WTC11 (cell line): ENCODE measurements around the gene FANCM. TPM values are rescaled to one million over a fixed set of nuclear protein-coding genes. Genes with fewer than 3 reads are reported as not detected.

Experiments used
- ATAC-seq: fragments of 200-7000 bp; cut with Tn5 transposase; 2 replicates; pipeline ENCODE4 v1.10.0; 2021; ENCODE audit warnings: mild to moderate bottlenecking, moderate library complexity
- CTCF ChIA-PET: fragments of 300-600 bp; sonication (Branson Sonifier 250); formaldehyde crosslinking; loops from one replicate; lab custom pipeline; 2021; ENCODE audit warnings: antibody characterized with exemption; lab: Charles Lee
- POLR2A ChIA-PET: fragments of 350-600 bp; sonication (Branson Sonifier 250); formaldehyde crosslinking; loops from one replicate; lab custom pipeline; 2021; ENCODE audit warnings: antibody characterized with exemption; lab: Charles Lee
- DNase-seq: peaks from one replicate; pipeline ENCODE4 v3.0.0; 2021; ENCODE audit warnings: low spot score
- H3K27ac Mint-ChIP-seq: 2 replicates; pipeline ENCODE4 v1.8.0; 2021; ENCODE audit warnings: mixed read lengths
- H3K27me3 Mint-ChIP-seq: 2 replicates; pipeline ENCODE4 v1.8.0; 2021; ENCODE audit warnings: low read depth, mild to moderate bottlenecking, moderate library complexity, mixed read lengths
- H3K36me3 Mint-ChIP-seq: 2 replicates; pipeline ENCODE4 v1.8.0; 2021; ENCODE audit warnings: mixed read lengths
- H3K4me1 Mint-ChIP-seq: 2 replicates; pipeline ENCODE4 v1.8.0; 2022; ENCODE audit warnings: mixed read lengths
- H3K4me3 Mint-ChIP-seq: 2 replicates; pipeline ENCODE4 v1.8.0; 2021; ENCODE audit warnings: mild to moderate bottlenecking, moderate library complexity, mixed read lengths
- H3K9me3 Mint-ChIP-seq: 2 replicates; pipeline ENCODE4 v1.8.0; 2021; ENCODE audit warnings: mixed read lengths
- AR ChIP-seq: fragments of 250-450 bp; sonication (Bioruptor Pico); IDR thresholded peaks from 2 replicates; pipeline ENCODE4 v1.9.0; 2021; ENCODE audit warnings: mild to moderate bottlenecking
- ARID4B ChIP-seq: sonication (generic); formaldehyde crosslinking; IDR thresholded peaks from 2 replicates; pipeline ENCODE4 v1.8.0; 2023; ENCODE audit warnings: missing genetic modification reagents, mild to moderate bottlenecking, borderline replicate concordance
- E2F4 ChIP-seq: sonication (generic); formaldehyde crosslinking; IDR thresholded peaks from 2 replicates; pipeline ENCODE4 v1.8.1; 2022; ENCODE audit warnings: low read depth, mild to moderate bottlenecking, moderate library complexity, missing genetic modification reagents, borderline replicate concordance
- ESRRA ChIP-seq: sonication (generic); formaldehyde crosslinking; IDR thresholded peaks from 2 replicates; pipeline ENCODE4 v1.8.1; 2022; ENCODE audit warnings: mild to moderate bottlenecking, missing genetic modification reagents, borderline replicate concordance
- FOXJ3 ChIP-seq: sonication (generic); formaldehyde crosslinking; IDR thresholded peaks from 2 replicates; pipeline ENCODE4 v1.9.0; 2021; ENCODE audit warnings: missing genetic modification reagents, mild to moderate bottlenecking, borderline replicate concordance
- FOXK1 ChIP-seq: sonication (generic); formaldehyde crosslinking; IDR thresholded peaks from 2 replicates; pipeline ENCODE4 v1.8.0; 2022; ENCODE audit warnings: mild to moderate bottlenecking, moderate library complexity, missing genetic modification reagents
- FOXP4 ChIP-seq: sonication (generic); formaldehyde crosslinking; IDR thresholded peaks from 2 replicates; pipeline ENCODE4 v1.8.0; 2022; ENCODE audit warnings: mild to moderate bottlenecking, missing genetic modification reagents
- GABPB1 ChIP-seq: sonication (generic); formaldehyde crosslinking; IDR thresholded peaks from 2 replicates; pipeline ENCODE4 v1.8.1; 2023; ENCODE audit warnings: mild to moderate bottlenecking, missing genetic modification reagents
- IRF1 ChIP-seq: sonication (generic); formaldehyde crosslinking; IDR thresholded peaks from 2 replicates; pipeline ENCODE4 v1.8.0; 2023; ENCODE audit warnings: missing genetic modification reagents
- NR3C1 ChIP-seq: sonication (generic); formaldehyde crosslinking; conservative IDR thresholded peaks from 2 replicates; pipeline ENCODE4 v1.8.1; 2023; ENCODE audit warnings: low read depth, mild to moderate bottlenecking, missing genetic modification reagents
- RORB ChIP-seq: fragments of 250-450 bp; sonication (Bioruptor Pico); IDR thresholded peaks from 2 replicates; pipeline ENCODE4 v1.9.0; 2021; ENCODE audit warnings: mild to moderate bottlenecking
- SMAD4 ChIP-seq: sonication (generic); formaldehyde crosslinking; IDR thresholded peaks from 2 replicates; pipeline ENCODE4 v1.8.0; 2022; ENCODE audit warnings: mild to moderate bottlenecking, missing genetic modification reagents
- STAT6 ChIP-seq: sonication (generic); formaldehyde crosslinking; conservative IDR thresholded peaks from 2 replicates; pipeline ENCODE4 v1.8.1; 2023; ENCODE audit warnings: mild to moderate bottlenecking, low read depth, missing genetic modification reagents, moderate library complexity
- TP53 ChIP-seq: sonication (generic); formaldehyde crosslinking; IDR thresholded peaks from 2 replicates; pipeline ENCODE4 v1.8.1; 2023; ENCODE audit warnings: mild to moderate bottlenecking, missing genetic modification reagents
- ZNF121 ChIP-seq: sonication (generic); formaldehyde crosslinking; IDR thresholded peaks from 2 replicates; pipeline ENCODE4 v1.8.0; 2023; ENCODE audit warnings: missing genetic modification reagents
- ZNF263 ChIP-seq: sonication (generic); formaldehyde crosslinking; IDR thresholded peaks from 2 replicates; pipeline ENCODE4 v1.8.1; 2022; ENCODE audit warnings: low read depth, mild to moderate bottlenecking, moderate library complexity, missing genetic modification reagents
- ZNF317 ChIP-seq: sonication (generic); formaldehyde crosslinking; IDR thresholded peaks from 2 replicates; pipeline ENCODE4 v1.8.1; 2023; ENCODE audit warnings: low read depth, mild to moderate bottlenecking, moderate library complexity, missing genetic modification reagents, borderline replicate concordance
- ZNF416 ChIP-seq: fragments of 250-450 bp; sonication (Bioruptor Pico); IDR thresholded peaks from 2 replicates; pipeline ENCODE4 v1.9.0; 2021; ENCODE audit warnings: mild to moderate bottlenecking, inconsistent platforms
- total RNA-seq: library from RNA; stranded (reverse); gene quantifications from 3 replicates; pipeline ENCODE4 v1.2.3, GENCODE V29; 2021

Gene FANCM
- total RNA-seq, 1 experiment from 2014 or later: 12.9 TPM

- peaks cover 3% of the 10 kb centered on the region; the same call in 1 of the 2 replicates for H3K36me3 Mint-ChIP-seq
- POLR2A ChIA-PET: interaction anchor here (0.7 to 1.2 kb wide), 3 partner anchors 14 to 172 kb away, joined by 3 read pairs; partner anchors contain the start of genes KLHL28, PRPF39 and TOGARAM1
- no peak for TF ChIP-seq E2F4 (CRISPR knock-in tag)
- no peak for TF ChIP-seq AR (CRISPR knock-in tag)
- no peak for TF ChIP-seq ESRRA (CRISPR knock-in tag)
- no peak for TF ChIP-seq IRF1 (CRISPR knock-in tag)
- TF ChIP-seq SMAD4 (CRISPR knock-in tag): no peak
- TF ChIP-seq ZNF317 (CRISPR knock-in tag): no peak
- TF ChIP-seq NR3C1 (CRISPR knock-in tag): no peak
- no peak for TF ChIP-seq FOXP4
- no peak for TF ChIP-seq ARID4B (CRISPR knock-in tag)
- no peak for TF ChIP-seq FOXK1 (CRISPR knock-in tag)
- no peak for TF ChIP-seq ZNF416
- no peak for TF ChIP-seq RORB
- no peak for TF ChIP-seq FOXJ3
- TF ChIP-seq STAT6 (CRISPR knock-in tag): no peak
- TF ChIP-seq ZNF263 (CRISPR knock-in tag): no peak
- no peak for TF ChIP-seq TP53 (CRISPR knock-in tag)
- TF ChIP-seq GABPB1 (CRISPR knock-in tag): no peak
- TF ChIP-seq ZNF121 (CRISPR knock-in tag): no peak
- TF ChIP-seq, all 79 proteins: peak for 0
- H3K4me3 Mint-ChIP-seq: peak overlapping the region; percentile 99
- no peaks in the 10 kb centered on the region for H3K27me3 Mint-ChIP-seq
- DNase-seq (no peak), ATAC-seq (no peak)
- peak overlapping the region; percentile 96 for H3K27ac Mint-ChIP-seq
- H3K9me3 Mint-ChIP-seq: no peaks in the 10 kb centered on the region
- peaks cover 18% of the 10 kb centered on the region for H3K4me1 Mint-ChIP-seq
- CTCF ChIA-PET: interaction anchor here (0.6 kb wide), 1 partner anchor 234 kb away, joined by 4 read pairs; no protein-coding TSS in a partner anchor
Measured at GRCh38 chr14:45133683-45134050, 2.1 kb upstream of the FANCM start.
